ENCODE data around the gene NCSTN. TPM values are rescaled to one million over a fixed set of nuclear protein-coding genes. Genes with fewer than 3 reads are reported as not detected.

The NCSTN gene
- polyA plus RNA-seq, 1 donor (not counting 4 experiments of a cell fraction or from before 2014, with no cell fraction given), result 111 TPM

GRCh38 chr1:160366731-160367515 lies 23.7 kb downstream of the NCSTN start, which contains the start of gene NHLH1:
Gene NHLH1, plus strand, starts transcription at chr1:160367071. Its CDS starts 3,661 bp downstream, at chr1:160370732.
- TF ChIP-seq EZH2 (IDR thresholded peaks at IDR 0.05; ENCODE audit: low read length) (no peak), CTCF (optimal IDR thresholded peaks at IDR 0.05 in 1 of 3, IDR thresholded peaks at IDR 0.05 in 1 of 3, conservative IDR thresholded peaks at IDR 0.05 in 1 of 3; ENCODE audit: extremely low read depth in 1 of 3, insufficient read depth in 2 of 3, low read length in 3 of 3) (no peak)
- H3K79me2 ChIP-seq (ENCODE audit: control insufficient read depth, insufficient read depth, low read length), result no peaks in the 10 kb centered on the region
- H3K4me2 ChIP-seq (ENCODE audit: control insufficient read depth, extremely low read depth, insufficient read depth, low read depth, low read length), result no peak within 1 kb of the TSS
- FAIRE-seq, result no peak
- H3K27me3 ChIP-seq (ENCODE audit: control insufficient read depth, extremely low read depth, insufficient read depth, low read length), result no peaks in the 10 kb centered on the region
- DNase-seq (ENCODE audit: low read depth, low spot score), result no peak
- no peaks in the 10 kb centered on the region for H3K36me3 ChIP-seq (ENCODE audit: control insufficient read depth in 2 of 2, extremely low read depth in 1 of 2, insufficient read depth in 2 of 2, low read length in 2 of 2)
- dilution Hi-C loops (cut with MboI; ENCODE audit: extremely low pct_ligation_motif_present, low sequenced_read_pairs), result no loop called here
- H3K9ac ChIP-seq (ENCODE audit: control insufficient read depth, extremely low read depth, insufficient read depth, low read length), result no peak within 1 kb of the TSS
- no peak within 1 kb of the TSS for H3K4me3 ChIP-seq (ENCODE audit: control insufficient read depth in 2 of 3, extremely low read depth in 1 of 3, insufficient read depth in 2 of 3, low read depth in 1 of 3, low read length in 3 of 3)
- no peak within 1 kb of the TSS for H2AFZ ChIP-seq (ENCODE audit: control insufficient read depth, low read length)
- H4K20me1 ChIP-seq (ENCODE audit: control insufficient read depth, extremely low read depth, insufficient read depth, low read length), result no peaks in the 10 kb centered on the region
- H3K27ac ChIP-seq (ENCODE audit: control insufficient read depth, insufficient read depth, low read length), result no peak within 1 kb of the TSS
- H3K9me1 ChIP-seq (ENCODE audit: control insufficient read depth, extremely low read depth, insufficient read depth, low read length), result no peaks in the 10 kb centered on the region
- H3K4me1 ChIP-seq (ENCODE audit: control insufficient read depth, extremely low read depth, insufficient read depth, low read length), result no peaks in the 10 kb centered on the region
- H3K9me3 ChIP-seq (ENCODE audit: control insufficient read depth, low read depth, low read length), result no peaks in the 10 kb centered on the region

GRCh38 chr1:160367516-160367900 lies 24.3 kb downstream of the NCSTN start:
- DNase-seq (ENCODE audit: low read depth, low spot score) (no peak), FAIRE-seq (no peak)
- no peak overlapping the region for H3K4me2 ChIP-seq (ENCODE audit: control insufficient read depth, extremely low read depth, insufficient read depth, low read depth, low read length)
- dilution Hi-C loops (cut with MboI; ENCODE audit: extremely low pct_ligation_motif_present, low sequenced_read_pairs), result no loop called here
- H3K4me3 ChIP-seq (ENCODE audit: control insufficient read depth in 2 of 3, extremely low read depth in 1 of 3, insufficient read depth in 2 of 3, low read depth in 1 of 3, low read length in 3 of 3), result no peak overlapping the region
- H3K27ac ChIP-seq (ENCODE audit: control insufficient read depth, insufficient read depth, low read length), result no peak overlapping the region
- H3K27me3 ChIP-seq (ENCODE audit: control insufficient read depth, extremely low read depth, insufficient read depth, low read length), result no peaks in the 10 kb centered on the region
- H3K36me3 ChIP-seq (ENCODE audit: control insufficient read depth in 2 of 2, extremely low read depth in 1 of 2, insufficient read depth in 2 of 2, low read length in 2 of 2), result no peaks in the 10 kb centered on the region
- H3K4me1 ChIP-seq (ENCODE audit: control insufficient read depth, extremely low read depth, insufficient read depth, low read length), result no peaks in the 10 kb centered on the region
- no peak for TF ChIP-seq CTCF (optimal IDR thresholded peaks at IDR 0.05 in 1 of 3, IDR thresholded peaks at IDR 0.05 in 1 of 3, conservative IDR thresholded peaks at IDR 0.05 in 1 of 3; ENCODE audit: extremely low read depth in 1 of 3, insufficient read depth in 2 of 3, low read length in 3 of 3)
- TF ChIP-seq EZH2 (IDR thresholded peaks at IDR 0.05; ENCODE audit: low read length), result no peak
- no peak overlapping the region for H3K9ac ChIP-seq (ENCODE audit: control insufficient read depth, extremely low read depth, insufficient read depth, low read length)
- H3K9me3 ChIP-seq (ENCODE audit: control insufficient read depth, low read depth, low read length), result no peaks in the 10 kb centered on the region
- H3K79me2 ChIP-seq (ENCODE audit: control insufficient read depth, insufficient read depth, low read length), result no peaks in the 10 kb centered on the region
- H3K9me1 ChIP-seq (ENCODE audit: control insufficient read depth, extremely low read depth, insufficient read depth, low read length), result no peaks in the 10 kb centered on the region
- H2AFZ ChIP-seq (ENCODE audit: control insufficient read depth, low read length), result no peak overlapping the region
- H4K20me1 ChIP-seq (ENCODE audit: control insufficient read depth, extremely low read depth, insufficient read depth, low read length), result no peaks in the 10 kb centered on the region
